ENCODE results near the gene CENPP.

DNA sequence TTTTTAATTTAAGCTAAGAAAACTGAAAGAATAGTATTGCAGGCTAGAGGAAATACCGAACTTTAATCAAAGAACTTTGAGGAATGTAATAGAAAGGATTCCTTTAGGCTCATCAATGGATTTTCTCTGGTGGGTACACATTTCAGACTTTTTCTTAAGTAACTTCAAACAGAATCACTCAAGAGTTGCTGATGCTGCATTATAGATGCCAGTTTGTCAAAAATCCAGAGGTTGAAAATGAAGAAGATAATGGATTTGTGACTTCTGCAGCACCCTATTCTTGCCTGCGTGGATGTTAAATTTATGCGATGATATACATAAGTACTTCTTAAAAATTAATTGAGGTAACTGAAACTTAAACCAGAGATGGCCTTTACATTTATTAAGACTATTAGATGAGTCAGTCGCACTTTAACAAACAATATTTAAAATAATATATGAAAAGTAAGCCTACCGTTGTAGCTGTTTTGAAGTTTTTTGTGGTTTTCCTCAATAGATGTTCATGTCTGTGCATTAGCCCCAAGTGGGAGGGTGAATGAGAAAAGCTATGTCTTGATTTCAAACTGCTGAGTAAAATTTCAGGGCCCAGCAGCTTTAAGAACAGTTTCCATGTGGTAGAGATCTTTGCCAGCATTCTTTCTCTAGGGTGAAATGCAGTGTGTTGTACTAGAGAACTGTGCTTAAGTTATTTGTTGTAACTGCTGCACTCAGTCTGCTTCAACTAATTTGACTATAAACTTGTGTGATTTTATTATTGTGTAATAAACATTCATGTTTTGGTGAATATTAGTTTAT, 78.5 kb downstream of the CENPP start, which contains the start of gene OGN:
- TF ChIP-seq CTCF (conservative IDR thresholded peaks at IDR 0.05; ENCODE audit: low read depth, low read length) (no peak), EZH2 (IDR thresholded peaks at IDR 0.05; ENCODE audit: low read length, unreplicated experiment) (no peak), EZH2phosphoT487 (IDR thresholded peaks at IDR 0.05; ENCODE audit: borderline replicate concordance, low read length) (no peak)

Measured in PC-3 (cell line).